ENCODE results near the gene ELOVL5.
A peak's percentile ranks its signal among the peaks of the same experiment; 100 is the strongest.

Gene ELOVL5

DNA sequence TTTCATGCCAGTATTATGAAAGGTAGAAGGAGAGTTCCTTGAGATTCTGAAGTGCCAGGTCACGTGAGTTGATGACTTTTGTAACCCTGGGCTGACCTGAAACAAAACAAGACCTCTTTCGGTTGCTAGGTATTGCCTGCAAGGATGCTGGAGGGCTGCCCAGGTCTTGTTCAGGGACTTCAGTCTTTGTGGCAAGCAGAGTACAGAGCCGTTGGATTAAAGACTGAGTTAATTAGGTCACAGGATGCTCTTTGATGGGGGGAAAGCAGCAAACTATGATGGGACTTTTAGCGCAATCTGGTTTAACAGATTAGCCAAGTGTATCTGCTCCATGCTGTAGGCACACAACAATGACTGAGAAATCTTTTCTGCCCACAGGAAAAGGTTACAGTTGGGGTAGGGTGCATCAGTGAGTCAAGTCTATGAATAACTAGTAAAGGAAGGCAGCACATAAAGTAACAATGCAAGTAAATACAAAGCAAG lies 12.8 kb upstream of the ELOVL5 start:
- no peak overlapping the region for H3K4me3 ChIP-seq (ENCODE audit: low read depth, low read length)
- no peak for TF ChIP-seq MYC (IDR thresholded peaks at IDR 0.05; ENCODE audit: low read depth, low read length)
- TF ChIP-seq, protein P1, sequence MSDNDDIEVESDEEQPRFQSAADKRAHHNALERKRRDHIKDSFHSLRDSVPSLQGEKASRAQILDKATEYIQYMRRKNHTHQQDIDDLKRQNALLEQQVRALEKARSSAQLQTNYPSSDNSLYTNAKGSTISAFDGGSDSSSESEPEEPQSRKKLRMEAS (IDR thresholded peaks at IDR 0.05; ENCODE audit: low read depth, low read length) = no peak
- TF ChIP-seq, protein P2, sequence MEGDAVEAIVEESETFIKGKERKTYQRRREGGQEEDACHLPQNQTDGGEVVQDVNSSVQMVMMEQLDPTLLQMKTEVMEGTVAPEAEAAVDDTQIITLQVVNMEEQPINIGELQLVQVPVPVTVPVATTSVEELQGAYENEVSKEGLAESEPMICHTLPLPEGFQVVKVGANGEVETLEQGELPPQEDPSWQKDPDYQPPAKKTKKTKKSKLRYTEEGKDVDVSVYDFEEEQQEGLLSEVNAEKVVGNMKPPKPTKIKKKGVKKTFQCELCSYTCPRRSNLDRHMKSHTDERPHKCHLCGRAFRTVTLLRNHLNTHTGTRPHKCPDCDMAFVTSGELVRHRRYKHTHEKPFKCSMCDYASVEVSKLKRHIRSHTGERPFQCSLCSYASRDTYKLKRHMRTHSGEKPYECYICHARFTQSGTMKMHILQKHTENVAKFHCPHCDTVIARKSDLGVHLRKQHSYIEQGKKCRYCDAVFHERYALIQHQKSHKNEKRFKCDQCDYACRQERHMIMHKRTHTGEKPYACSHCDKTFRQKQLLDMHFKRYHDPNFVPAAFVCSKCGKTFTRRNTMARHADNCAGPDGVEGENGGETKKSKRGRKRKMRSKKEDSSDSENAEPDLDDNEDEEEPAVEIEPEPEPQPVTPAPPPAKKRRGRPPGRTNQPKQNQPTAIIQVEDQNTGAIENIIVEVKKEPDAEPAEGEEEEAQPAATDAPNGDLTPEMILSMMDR (IDR thresholded peaks at IDR 0.05; ENCODE audit: low read depth, low read length) = no peak
- no peak for DNase-seq (ENCODE audit: low read depth)

DNA sequence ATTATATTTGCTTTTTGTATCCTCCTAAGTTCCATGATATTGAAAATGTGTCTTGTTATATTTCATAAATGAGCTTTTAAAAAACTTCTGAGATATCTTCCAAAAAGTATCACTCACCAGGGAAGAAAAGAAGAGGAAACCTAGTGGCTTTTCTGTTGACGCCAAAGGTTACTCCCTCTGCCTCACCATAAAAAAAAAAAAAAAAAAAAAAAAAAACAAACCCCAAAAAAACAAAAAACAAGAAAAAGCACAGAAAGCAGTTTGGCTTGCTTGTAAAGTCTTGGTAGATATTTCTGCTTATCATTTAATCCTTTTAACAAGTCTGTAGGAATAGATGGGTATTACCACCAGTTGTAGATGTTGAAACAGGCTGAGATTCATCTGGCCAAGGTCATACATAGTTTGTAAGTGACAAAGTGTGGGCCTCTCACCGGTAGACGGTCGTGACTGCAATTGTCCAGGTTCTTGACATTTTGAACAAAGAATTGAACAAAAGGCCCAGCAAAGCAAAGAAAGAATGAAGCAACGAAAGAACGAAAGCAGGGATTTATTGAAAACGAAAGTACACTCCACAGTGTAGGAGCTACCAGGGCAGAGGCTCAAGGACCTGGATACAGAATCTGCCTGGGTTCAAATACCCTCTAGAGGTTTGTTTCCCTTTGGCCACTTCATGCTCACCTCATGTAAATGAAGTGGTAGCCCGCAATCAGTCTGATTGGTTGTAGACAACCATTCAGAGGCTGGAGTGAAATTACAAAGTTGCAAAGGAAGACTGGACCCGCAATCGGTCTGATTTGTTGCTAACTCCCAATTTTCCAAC lies 11.6 kb upstream of the ELOVL5 start:
- peak overlapping the region; percentile 67 for H3K4me3 ChIP-seq (ENCODE audit: low read depth, low read length)
- TF ChIP-seq MYC (IDR thresholded peaks at IDR 0.05; ENCODE audit: low read depth, low read length) (no peak), POLR2A (IDR thresholded peaks at IDR 0.05; ENCODE audit: extremely low read depth, insufficient read length) (no peak)
- TF ChIP-seq, protein P1 (IDR thresholded peaks at IDR 0.05; ENCODE audit: low read depth, low read length) = no peak
- TF ChIP-seq, protein P2 (IDR thresholded peaks at IDR 0.05; ENCODE audit: low read depth, low read length) = no peak
- DNase-seq (ENCODE audit: low read depth) = peak; percentile 25

DNA sequence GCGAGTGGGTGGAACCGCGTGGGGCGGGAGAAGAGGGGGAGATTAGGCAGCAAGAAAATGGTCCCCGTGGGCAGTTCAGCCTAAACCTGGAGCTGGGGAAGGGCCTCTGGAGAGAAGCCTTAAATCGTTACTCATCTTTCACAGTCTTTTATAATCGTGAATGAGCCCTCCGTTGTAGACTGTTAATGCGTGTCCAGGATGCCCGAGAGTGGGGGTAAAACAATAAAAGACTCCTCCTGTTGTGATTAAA lies 11.0 kb upstream of the ELOVL5 start:
- DNase-seq (ENCODE audit: low read depth) = no peak
- H3K4me3 ChIP-seq (ENCODE audit: low read depth, low read length) = peak overlapping the region; percentile 67
- TF ChIP-seq, protein P1 (IDR thresholded peaks at IDR 0.05; ENCODE audit: low read depth, low read length) = no peak
- TF ChIP-seq POLR2A (IDR thresholded peaks at IDR 0.05; ENCODE audit: extremely low read depth, insufficient read length) (no peak), MYC (IDR thresholded peaks at IDR 0.05; ENCODE audit: low read depth, low read length) (no peak)
- TF ChIP-seq, protein P2 (IDR thresholded peaks at IDR 0.05; ENCODE audit: low read depth, low read length) = no peak

DNA sequence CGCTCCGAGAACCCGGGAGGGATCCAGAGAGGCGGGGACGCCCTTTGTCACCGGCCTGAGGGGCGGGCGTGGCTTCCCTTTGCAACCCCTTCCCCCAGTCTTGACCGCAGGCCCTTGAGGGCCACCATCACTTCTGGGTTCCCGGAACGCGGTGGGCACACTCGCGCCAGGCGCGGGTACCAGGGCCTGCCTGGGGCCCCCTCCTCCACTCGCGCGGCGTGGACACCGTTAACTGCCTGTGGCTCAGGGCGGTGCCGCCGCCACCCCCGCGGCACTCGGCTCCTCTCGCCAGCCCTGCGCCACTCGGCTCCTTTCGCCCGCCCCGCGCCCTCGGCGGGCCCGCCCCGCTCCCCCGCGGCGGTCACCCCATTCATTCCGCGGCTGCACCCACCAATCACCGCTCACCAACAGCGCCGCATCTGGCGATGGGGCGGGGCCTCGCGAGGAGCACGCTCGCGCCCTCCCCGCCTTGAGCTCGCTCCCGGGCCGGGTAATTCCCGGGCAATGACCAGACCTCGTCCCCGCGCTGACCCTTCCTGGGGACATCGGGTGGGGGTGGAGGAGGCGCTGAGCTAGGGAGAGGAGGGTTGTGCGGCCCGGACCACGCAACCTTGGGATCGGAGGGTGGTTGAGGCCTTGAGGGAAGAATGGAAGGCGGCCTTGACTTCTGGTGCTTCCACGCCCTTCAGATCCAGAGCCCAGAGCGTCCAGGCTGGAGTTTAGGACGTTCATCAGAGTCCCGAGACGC lies 10.5 kb upstream of the ELOVL5 start:
- peak; percentile 96 for DNase-seq (ENCODE audit: low read depth)
- peak; percentile 85 for TF ChIP-seq POLR2A (IDR thresholded peaks at IDR 0.05; ENCODE audit: extremely low read depth, insufficient read length)
- no peak; the same call in 1 of the 2 replicates for TF ChIP-seq MYC (IDR thresholded peaks at IDR 0.05; ENCODE audit: low read depth, low read length)
- TF ChIP-seq, protein P1 (IDR thresholded peaks at IDR 0.05; ENCODE audit: low read depth, low read length) = 0 out of 2 replicates have a peak, but pooled peaks have one; percentile 12
- peak overlapping the region; percentile 67 for H3K4me3 ChIP-seq (ENCODE audit: low read depth, low read length)

DNA sequence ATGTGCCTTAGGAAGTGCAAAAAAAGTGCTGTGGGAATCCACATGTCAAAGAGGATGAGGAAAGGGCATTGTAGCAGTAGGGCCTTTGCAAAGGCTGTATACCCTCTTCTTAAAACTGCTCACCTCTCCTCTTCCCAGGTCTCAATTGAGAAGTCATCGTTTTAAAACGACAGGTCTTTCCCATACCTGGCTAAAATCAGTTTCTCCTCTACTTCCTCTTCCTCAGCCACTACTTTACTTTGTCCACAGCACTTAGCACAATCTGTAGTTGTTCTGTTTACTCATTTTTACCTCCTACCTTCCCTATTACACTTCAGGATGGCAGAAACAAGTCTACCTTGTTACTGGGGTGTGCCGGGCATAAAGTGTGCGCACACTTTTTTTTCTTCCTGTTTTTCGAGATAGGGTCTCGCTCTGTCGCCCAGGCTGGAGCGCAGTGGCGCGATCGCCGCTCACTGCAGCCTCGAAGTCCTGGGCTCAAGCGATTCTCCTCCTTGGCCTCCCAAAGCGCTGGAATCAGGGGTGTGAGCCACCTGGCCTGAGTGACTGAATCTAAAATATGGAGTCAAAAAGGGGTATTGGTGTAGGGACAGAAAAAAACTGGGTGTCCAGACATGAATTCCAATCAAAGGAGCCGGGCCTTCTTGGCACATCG lies 9.8 kb upstream of the ELOVL5 start:
- H3K4me3 ChIP-seq (ENCODE audit: low read depth, low read length) = peak overlapping the region; percentile 60
- no peak for DNase-seq (ENCODE audit: low read depth)
- no peak for TF ChIP-seq MYC (IDR thresholded peaks at IDR 0.05; ENCODE audit: low read depth, low read length)
- TF ChIP-seq, protein P1 (IDR thresholded peaks at IDR 0.05; ENCODE audit: low read depth, low read length) = no peak
- TF ChIP-seq, protein P2 (IDR thresholded peaks at IDR 0.05; ENCODE audit: low read depth, low read length) = no peak
- TF ChIP-seq POLR2A (IDR thresholded peaks at IDR 0.05; ENCODE audit: extremely low read depth, insufficient read length) = no peak

All from NB4 (cell line).